Activated CD4-positive, alpha-beta T cell treated with anti-CD3 and anti-CD28 coated beads for 36 hours (primary cell): ENCODE measurements around the gene DNASE1. TPM values are rescaled to one million over a fixed set of nuclear protein-coding genes. Genes with fewer than 3 reads are reported as not detected.

Experiments
- ATAC-seq: fragments of 200-7000 bp; cut with Tn5 transposase; one replicate; pipeline ENCODE4 v1.10.0; 2021; ENCODE audit warnings: mild to moderate bottlenecking, moderate library complexity
- CTCF ChIA-PET: fragments of 350-600 bp; sonication (Branson Sonifier 250); formaldehyde crosslinking; loops from one replicate; lab custom pipeline; 2021; ENCODE audit warnings: antibody characterized with exemption; lab: Charles Lee
- POLR2A ChIA-PET: fragments of 350-600 bp; sonication (Branson Sonifier 250); formaldehyde crosslinking; loops from one replicate; lab custom pipeline; 2021; ENCODE audit warnings: antibody characterized with exemption, inconsistent platforms; lab: Charles Lee
- DNase-seq: peaks from one replicate; pipeline ENCODE4 v3.0.0-alpha.2; 2020
- H3K27ac Mint-ChIP-seq: one replicate; pipeline ENCODE4 v1.8.0; 2021; ENCODE audit warnings: mixed read lengths
- H3K27me3 Mint-ChIP-seq: one replicate; pipeline ENCODE4 v1.8.0; 2021; ENCODE audit warnings: mixed read lengths
- H3K36me3 Mint-ChIP-seq: one replicate; pipeline ENCODE4 v1.8.0; 2021; ENCODE audit warnings: low read depth, mixed read lengths
- H3K4me1 Mint-ChIP-seq: one replicate; pipeline ENCODE4 v1.8.0; 2021; ENCODE audit warnings: mixed read lengths
- H3K4me3 Mint-ChIP-seq: one replicate; pipeline ENCODE4 v1.8.0; 2021; ENCODE audit warnings: mild to moderate bottlenecking, moderate library complexity, mixed read lengths
- H3K9me3 Mint-ChIP-seq: one replicate; pipeline ENCODE4 v1.8.0; 2021; ENCODE audit warnings: low read depth, mixed read lengths
- intact Hi-C, 2 experiments: fragments of 100-400 bp; cut with DNase I in 1 of 2; cut with micrococcal nuclease in 1 of 2; formaldehyde crosslinking; loops; one replicate each; pipeline versions ENCODE4 v1.14.2 to v1.15.1; 2022 to 2024; cut with DNase I, micrococcal nuclease
- total RNA-seq, 2 experiments: library from RNA; stranded (reverse); gene quantifications; one replicate each; pipeline ENCODE4 v1.2.3, GENCODE V29; 2021

DNASE1 gene
- total RNA-seq, 2 experiments from 2014 or later, result 10.1 to 11.3 TPM

DNA sequence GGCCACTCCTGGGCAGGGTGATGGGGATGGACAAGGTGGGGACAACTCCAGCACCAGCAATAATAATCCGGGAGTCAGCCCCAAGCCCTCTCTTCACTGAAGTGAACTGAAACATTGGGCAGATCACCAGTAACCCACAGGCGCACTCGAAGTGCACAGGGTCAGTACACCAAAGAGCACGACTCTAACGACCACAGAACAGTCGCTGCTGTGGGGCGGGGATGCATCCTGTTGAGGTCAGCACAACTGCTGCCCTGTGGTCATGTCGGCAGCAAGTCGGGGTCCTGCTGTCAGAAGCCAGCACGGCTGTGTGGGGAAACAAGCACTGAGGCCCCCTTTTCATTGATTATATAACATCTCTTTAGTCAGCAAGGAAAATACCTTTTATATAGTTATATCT, 14.6 kb downstream of the DNASE1 start:
- H3K27me3 Mint-ChIP-seq, result no peaks in the 10 kb centered on the region
- ChIA-PET CTCF (no interaction called here), POLR2A (no interaction called here)
- no peak overlapping the region for H3K4me3 Mint-ChIP-seq
- intact Hi-C loops, result no loop called here
- H3K9me3 Mint-ChIP-seq, result no peaks in the 10 kb centered on the region
- DNase-seq (no peak), ATAC-seq (no peak)
- H3K36me3 Mint-ChIP-seq, result peaks cover 38% of the 10 kb centered on the region
- H3K27ac Mint-ChIP-seq, result no peak overlapping the region
- H3K4me1 Mint-ChIP-seq, result peaks cover 11% of the 10 kb centered on the region

DNA sequence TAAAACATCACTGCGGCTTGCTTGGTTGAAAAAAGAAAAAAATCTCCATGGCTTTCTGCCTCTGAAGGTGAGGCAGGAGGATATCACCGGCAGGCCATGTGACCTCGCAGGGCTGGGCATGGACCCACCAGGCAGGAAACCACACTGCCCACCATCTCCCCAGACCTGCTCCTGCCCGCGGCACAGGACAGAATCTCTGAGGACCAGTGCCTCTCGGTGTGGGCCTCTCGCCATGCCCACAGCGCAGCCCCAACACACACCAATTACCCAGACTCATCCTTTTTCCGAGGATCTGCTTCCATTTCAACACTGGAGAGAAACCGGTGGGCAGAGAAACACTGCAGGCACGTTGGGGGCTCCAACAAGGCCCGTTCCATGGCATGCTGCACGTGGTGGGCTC, 16.2 kb downstream of the DNASE1 start:
- POLR2A ChIA-PET, result no interaction called here
- H3K36me3 Mint-ChIP-seq, result peaks cover 48% of the 10 kb centered on the region
- no peak overlapping the region for H3K4me3 Mint-ChIP-seq
- H3K4me1 Mint-ChIP-seq, result peaks cover 9% of the 10 kb centered on the region
- ATAC-seq (no peak), DNase-seq (no peak)
- CTCF ChIA-PET, result no interaction called here
- no peak overlapping the region for H3K27ac Mint-ChIP-seq
- intact Hi-C loops, result no loop called here
- no peaks in the 10 kb centered on the region for H3K9me3 Mint-ChIP-seq
- H3K27me3 Mint-ChIP-seq, result no peaks in the 10 kb centered on the region

DNA sequence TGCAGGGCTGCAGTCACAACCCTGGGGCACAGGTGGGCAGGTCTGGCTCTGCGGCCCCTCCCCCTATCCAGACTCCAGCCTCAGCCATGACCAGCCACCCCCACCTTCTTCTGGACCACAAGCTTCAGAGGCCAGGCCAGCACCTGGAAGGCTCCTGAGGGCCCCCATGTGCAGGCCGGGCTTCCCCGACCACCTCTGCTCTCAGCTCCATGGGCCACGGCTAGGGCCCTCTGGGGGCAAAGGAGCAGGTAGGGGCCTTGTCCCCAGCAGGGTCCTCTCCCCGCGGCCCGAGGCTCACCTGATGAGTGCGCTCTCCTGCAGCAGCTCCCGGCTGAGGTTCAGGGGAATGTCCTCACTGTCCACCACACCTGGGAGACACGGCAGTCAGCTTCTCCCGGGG, 16.9 kb downstream of the DNASE1 start:
- H3K4me1 Mint-ChIP-seq, result peaks cover 3% of the 10 kb centered on the region
- H3K27ac Mint-ChIP-seq, result no peak overlapping the region
- DNase-seq, result no peak
- no peak for ATAC-seq
- H3K4me3 Mint-ChIP-seq, result no peak overlapping the region
- no peaks in the 10 kb centered on the region for H3K27me3 Mint-ChIP-seq
- H3K36me3 Mint-ChIP-seq, result peaks cover 46% of the 10 kb centered on the region
- intact Hi-C loops, result no loop called here
- ChIA-PET CTCF (interaction anchor here (0.6 to 0.7 kb wide), 2 partner anchors 17 to 19 kb away, joined by 3 read pairs; partner anchors contain the start of gene DNASE1), POLR2A (no interaction called here)
- no peaks in the 10 kb centered on the region for H3K9me3 Mint-ChIP-seq

DNA sequence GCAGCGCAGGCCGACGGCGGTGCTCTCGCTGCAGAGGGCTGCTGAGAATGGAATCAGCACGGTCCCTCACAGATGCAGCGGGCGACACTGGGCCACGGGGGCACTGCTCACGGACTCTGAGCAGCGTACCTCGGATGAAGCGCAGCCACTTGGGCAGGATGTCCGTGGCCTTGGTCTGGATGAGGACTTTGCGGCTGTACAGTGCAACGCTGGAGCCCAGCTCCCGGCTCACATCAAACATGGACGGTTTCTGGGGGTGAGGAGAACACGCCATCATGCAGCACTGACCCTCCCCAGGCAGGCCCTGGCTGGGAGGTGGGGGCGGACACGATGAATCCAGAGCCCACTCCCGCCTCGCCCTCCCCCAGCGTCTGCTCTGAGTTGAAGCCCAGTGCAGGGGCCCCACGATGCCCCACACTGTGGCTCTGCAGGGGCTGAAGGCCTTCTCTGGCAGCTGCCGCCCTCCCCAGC, 18.1 kb downstream of the DNASE1 start:
- CTCF ChIA-PET, result no interaction called here
- DNase-seq, result no peak
- H3K27ac Mint-ChIP-seq, result no peak overlapping the region
- H3K27me3 Mint-ChIP-seq, result no peaks in the 10 kb centered on the region
- no peak overlapping the region for H3K4me3 Mint-ChIP-seq
- H3K36me3 Mint-ChIP-seq, result peaks cover 46% of the 10 kb centered on the region
- H3K9me3 Mint-ChIP-seq, result no peaks in the 10 kb centered on the region
- no peaks in the 10 kb centered on the region for H3K4me1 Mint-ChIP-seq
- POLR2A ChIA-PET, result no interaction called here
- intact Hi-C loops, result no loop called here
- no peak for ATAC-seq

DNA sequence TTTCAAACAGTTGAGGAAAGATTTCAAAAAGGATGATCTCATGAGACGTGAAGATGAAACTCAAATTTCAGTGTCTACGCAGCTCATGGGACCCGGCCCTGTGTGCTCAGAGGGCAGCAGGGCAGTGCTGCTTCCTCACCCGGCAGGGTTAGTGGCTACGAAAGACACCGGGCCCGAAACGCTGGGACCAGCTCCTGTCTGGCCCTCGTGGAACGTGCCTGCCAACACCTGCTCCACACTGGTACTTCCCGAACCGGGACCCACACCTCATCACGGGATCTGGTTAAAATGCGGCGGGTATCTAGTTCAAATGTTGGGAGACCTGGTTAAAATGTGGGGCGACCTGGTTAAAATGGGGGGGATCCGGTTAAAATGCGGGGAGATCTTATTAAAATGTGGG, 18.7 kb downstream of the DNASE1 start:
- Mint-ChIP-seq H3K9me3 (no peaks in the 10 kb centered on the region), H3K27me3 (no peaks in the 10 kb centered on the region), H3K4me1 (no peaks in the 10 kb centered on the region), H3K27ac (no peak overlapping the region), H3K36me3 (peaks cover 51% of the 10 kb centered on the region), H3K4me3 (no peak overlapping the region)
- ChIA-PET CTCF (no interaction called here), POLR2A (no interaction called here)
- intact Hi-C loops, result no loop called here
- DNase-seq (no peak), ATAC-seq (no peak)

DNA sequence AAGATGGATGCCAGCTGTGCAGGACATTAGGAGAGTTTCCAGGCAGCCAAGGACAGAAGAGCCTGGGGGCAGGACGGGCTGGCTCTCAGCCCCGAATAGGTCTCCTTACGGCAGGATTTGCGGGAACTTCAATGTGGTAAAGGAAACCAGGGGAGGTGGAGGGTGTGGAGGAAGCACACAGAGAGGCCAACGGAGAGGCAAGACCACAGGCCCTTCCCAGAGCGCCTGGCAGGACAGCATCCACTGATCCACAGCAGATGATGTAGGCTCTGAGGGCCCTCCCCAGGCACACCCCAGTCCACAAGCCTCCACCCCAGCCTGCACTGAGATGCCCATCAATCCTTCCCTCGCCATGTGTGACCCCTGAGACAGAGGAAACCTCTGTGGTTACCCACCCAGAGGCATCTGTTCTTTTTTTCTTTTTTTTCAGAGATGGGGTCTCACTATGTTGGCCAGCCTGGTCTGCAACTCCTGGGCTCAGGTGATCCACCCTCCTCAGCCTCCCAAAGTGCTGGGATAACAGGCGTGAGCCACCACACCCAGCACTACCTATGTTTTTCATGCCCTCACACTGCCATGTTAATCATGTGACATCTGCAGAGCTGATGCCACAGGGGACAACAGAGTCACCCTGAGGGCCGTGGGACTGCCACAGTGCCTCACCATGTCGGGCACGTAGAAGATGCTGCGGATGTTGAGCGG, 19.3 kb downstream of the DNASE1 start:
- no peak for DNase-seq
- Mint-ChIP-seq H3K36me3 (peaks cover 53% of the 10 kb centered on the region), H3K27me3 (no peaks in the 10 kb centered on the region), H3K4me1 (no peaks in the 10 kb centered on the region), H3K9me3 (no peaks in the 10 kb centered on the region), H3K4me3 (no peak overlapping the region), H3K27ac (no peak overlapping the region)
- no peak for ATAC-seq
- CTCF ChIA-PET, result interaction anchor here (0.6 kb wide), 1 partner anchor 260 kb away, joined by 4 read pairs; no protein-coding TSS in a partner anchor
- intact Hi-C loops, result no loop called here
- POLR2A ChIA-PET, result no interaction called here

DNA sequence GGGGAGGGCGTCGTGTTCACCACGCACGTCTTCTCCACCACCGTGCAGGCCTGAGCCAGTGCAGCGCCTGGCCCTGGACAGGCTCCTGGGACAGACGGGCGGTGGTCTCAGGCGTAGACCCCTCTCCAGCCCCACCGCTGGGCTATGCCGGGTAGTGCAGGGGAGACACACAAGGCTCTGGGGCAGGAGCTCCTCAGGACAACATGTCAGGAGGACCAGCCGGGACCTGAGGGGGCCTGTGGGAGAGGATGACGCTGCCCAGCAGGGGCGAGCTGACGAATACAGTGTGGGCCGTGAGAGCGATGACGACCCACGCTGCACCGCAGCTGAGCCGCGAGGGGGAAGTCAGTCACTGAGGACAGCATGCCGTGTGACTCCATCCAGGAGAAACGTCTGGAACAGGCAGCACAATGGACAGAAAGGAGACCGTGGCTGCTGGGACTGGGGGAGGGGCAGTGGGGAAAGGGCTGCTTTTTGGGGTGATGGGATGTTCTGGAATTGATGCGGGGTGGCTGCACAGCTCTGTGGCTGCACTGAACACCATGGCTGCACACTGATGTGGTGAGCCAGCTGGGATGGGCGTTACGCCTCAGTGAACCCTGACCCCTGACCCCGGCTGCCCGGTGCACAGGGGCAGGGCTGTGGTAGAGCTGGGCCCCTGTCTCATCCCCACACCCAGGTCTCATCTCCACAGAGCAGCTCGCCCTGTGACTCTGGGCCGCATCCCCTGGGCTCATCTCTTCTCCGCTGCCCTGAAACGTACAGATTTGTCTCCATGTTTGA, 20.2 kb downstream of the DNASE1 start:
- Mint-ChIP-seq H3K27me3 (no peaks in the 10 kb centered on the region), H3K9me3 (no peaks in the 10 kb centered on the region), H3K27ac (no peak overlapping the region), H3K4me1 (no peaks in the 10 kb centered on the region), H3K4me3 (no peak overlapping the region), H3K36me3 (peaks cover 51% of the 10 kb centered on the region)
- ATAC-seq (no peak), DNase-seq (no peak)
- ChIA-PET CTCF (interaction anchor here (0.6 kb wide), 2 partner anchors 261 to 1282 kb away, joined by 3 to 4 read pairs; no protein-coding TSS in a partner anchor), POLR2A (interaction anchor here (0.5 kb wide), 1 partner anchor 171 kb away, joined by 4 read pairs; no protein-coding TSS in a partner anchor)
- intact Hi-C loops, result no loop called here

DNA sequence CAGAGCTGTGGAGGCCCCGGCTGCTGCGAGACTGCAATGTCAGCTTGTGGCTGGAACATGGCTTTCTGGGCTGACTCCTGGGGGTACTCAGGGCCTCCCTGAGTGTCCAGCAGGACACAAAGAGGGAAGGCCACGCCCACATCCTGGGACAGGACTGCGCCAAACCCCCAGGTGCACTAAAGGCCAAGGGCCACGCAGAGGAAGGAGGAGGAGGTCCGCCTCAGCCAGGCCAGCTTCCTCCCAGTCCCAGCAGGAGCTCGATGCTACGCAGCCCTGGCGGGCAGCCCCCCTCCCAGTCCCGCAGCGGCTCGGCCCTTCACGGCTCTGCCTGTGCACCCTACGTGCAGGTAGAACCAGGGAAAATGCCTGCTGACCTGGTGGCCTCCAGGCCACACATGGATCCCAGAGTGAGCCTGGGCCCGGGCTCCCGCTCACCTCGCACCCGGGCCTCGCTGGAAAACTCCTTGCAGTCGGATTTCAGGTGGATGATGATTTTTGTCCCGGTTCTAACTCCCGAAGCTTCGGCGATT, 21.2 kb downstream of the DNASE1 start:
- intact Hi-C loops, result no loop called here
- Mint-ChIP-seq H3K4me1 (no peaks in the 10 kb centered on the region), H3K27ac (no peak overlapping the region), H3K36me3 (peaks cover 54% of the 10 kb centered on the region), H3K4me3 (no peak overlapping the region), H3K27me3 (no peaks in the 10 kb centered on the region), H3K9me3 (no peaks in the 10 kb centered on the region)
- POLR2A ChIA-PET, result interaction anchor here (0.5 kb wide), 1 partner anchor 172 kb away, joined by 4 read pairs; no protein-coding TSS in a partner anchor
- CTCF ChIA-PET, result interaction anchor here (0.6 kb wide), 1 partner anchor 1281 kb away, joined by 3 read pairs; no protein-coding TSS in a partner anchor
- DNase-seq (no peak), ATAC-seq (no peak)

DNA sequence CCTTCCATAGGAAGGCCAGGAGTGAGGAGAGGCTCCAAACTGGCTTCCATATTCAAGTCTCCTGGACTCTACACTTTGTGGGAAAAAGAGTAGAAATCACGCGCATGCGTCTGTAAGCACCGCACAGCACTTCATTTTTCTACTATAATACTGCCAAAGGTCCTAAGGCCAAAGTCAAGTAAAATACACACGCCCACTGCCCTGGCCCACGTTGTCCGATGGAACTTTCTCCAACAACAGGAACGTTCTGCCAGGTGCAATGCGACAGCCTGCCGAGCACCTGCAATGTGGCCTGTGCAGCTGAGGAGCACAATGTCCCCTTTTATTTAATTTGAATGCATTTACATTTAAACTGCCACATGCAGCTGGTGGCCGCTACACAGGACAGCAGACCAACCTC, 23.5 kb downstream of the DNASE1 start:
- Mint-ChIP-seq H3K27me3 (no peaks in the 10 kb centered on the region), H3K36me3 (peaks cover 58% of the 10 kb centered on the region), H3K27ac (no peak overlapping the region), H3K4me3 (no peak overlapping the region), H3K4me1 (no peaks in the 10 kb centered on the region), H3K9me3 (no peaks in the 10 kb centered on the region)
- DNase-seq (no peak), ATAC-seq (no peak)
- intact Hi-C loops, result no loop called here
- ChIA-PET CTCF (interaction anchor here (0.6 to 1.5 kb wide), 4 partner anchors 11 to 611 kb away, joined by 3 read pairs; no protein-coding TSS in a partner anchor), POLR2A (no interaction called here)

DNA sequence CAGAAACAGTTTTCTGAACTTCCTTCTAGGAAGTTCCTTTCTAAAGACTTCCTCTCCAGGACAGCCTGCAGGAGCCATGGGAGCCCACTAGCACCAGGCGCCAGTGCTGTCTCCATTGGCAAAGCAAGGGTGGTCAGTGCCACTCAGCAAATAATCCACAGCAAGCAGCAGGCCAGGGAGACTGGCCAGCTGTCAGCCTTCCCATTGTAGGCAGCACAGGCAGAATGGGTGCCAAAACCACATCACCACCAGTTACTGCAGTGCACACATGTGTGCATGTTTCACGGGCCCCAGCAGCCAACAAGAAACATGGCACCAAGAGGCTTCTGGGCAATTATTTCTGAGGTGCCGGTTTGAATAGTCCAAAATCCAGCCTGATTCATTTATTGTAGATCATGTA, 26.7 kb downstream of the DNASE1 start:
- CTCF ChIA-PET, result interaction anchor here (0.7 to 1.5 kb wide), 2 partner anchors 10 to 14 kb away, joined by 3 to 4 read pairs; no protein-coding TSS in a partner anchor
- no peak for ATAC-seq
- H3K27me3 Mint-ChIP-seq, result no peaks in the 10 kb centered on the region

DNA sequence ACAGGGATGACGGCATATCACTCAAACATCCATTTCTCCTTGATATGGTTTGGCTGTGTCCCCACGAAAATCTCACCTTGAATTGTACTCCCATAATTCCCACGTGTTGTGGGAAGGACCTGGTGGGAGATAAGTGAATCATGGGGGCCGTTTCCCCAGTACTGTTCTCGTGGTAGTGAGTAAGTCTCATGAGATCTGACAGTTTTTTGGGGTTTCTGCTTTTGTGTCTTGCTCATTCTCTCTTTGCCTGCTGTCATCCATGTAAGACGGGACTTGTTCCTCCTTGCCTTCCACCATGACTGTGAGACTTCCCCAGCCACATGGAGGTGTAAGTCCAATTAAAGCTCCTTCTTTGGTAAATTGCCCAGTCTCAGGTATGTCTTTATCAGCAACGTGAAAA, 32.5 kb downstream of the DNASE1 start:
- ChIA-PET CTCF (no interaction called here), POLR2A (no interaction called here)
- Mint-ChIP-seq H3K4me3 (no peak overlapping the region), H3K4me1 (peaks cover 7% of the 10 kb centered on the region), H3K27ac (no peak overlapping the region), H3K9me3 (no peaks in the 10 kb centered on the region), H3K36me3 (peaks cover 55% of the 10 kb centered on the region), H3K27me3 (no peaks in the 10 kb centered on the region)
- intact Hi-C loops, result no loop called here
- no peak for DNase-seq
- no peak for ATAC-seq

More for the DNA sequence above, 26.7 kb downstream of the DNASE1 start:
- Mint-ChIP-seq H3K4me1 (no peaks in the 10 kb centered on the region), H3K36me3 (peaks cover 54% of the 10 kb centered on the region), H3K27ac (no peak overlapping the region), H3K9me3 (no peaks in the 10 kb centered on the region), H3K4me3 (no peak overlapping the region)
- POLR2A ChIA-PET, result no interaction called here
- intact Hi-C loops, result no loop called here
- no peak for DNase-seq
